HepG2 (cell line): Measurements from ENCODE around the gene ATXN7L3. TPM values are rescaled to one million over a fixed set of nuclear protein-coding genes. Genes with fewer than 3 reads are reported as not detected.

ENCODE experiments used
- ATAC-seq: fragments of 200-7000 bp; cut with Tn5 transposase; 3 replicates; pipeline ENCODE4 v1.9.1; 2020; ENCODE audit warnings: mild to moderate bottlenecking, moderate library complexity
- BruUV-seq: library from RNA; stranded (reverse); fragments of 400-500 nt; replicated peaks from 2 replicates; lab custom pipeline; 2021; lab: Mats Ljungman, UMichigan
- CTCF ChIA-PET: fragments of 300-600 bp; formaldehyde crosslinking; extraction: SDS; loops from one replicate; lab custom pipeline; 2021; ENCODE audit warnings: low total read pairs, inconsistent platforms, low intra/inter-chr PET ratio; lab: Yijun Ruan, JAX
- POLR2A ChIA-PET: fragments of 350-600 bp; sonication (Branson Sonifier 250); formaldehyde crosslinking; loops from one replicate; lab custom pipeline; 2020; ENCODE audit warnings: antibody characterized with exemption, inconsistent platforms; lab: Yijun Ruan, JAX
- DNase-seq: peaks from one replicate; pipeline ENCODE4 v3.0.0-alpha.2; 2015; ENCODE audit warnings: low spot score
- FAIRE-seq: peaks from 3 replicates; lab custom pipeline; 2011; peaks lifted over from hg19 to GRCh38; lab: Jason Lieb, UNC
- H2AFZ ChIP-seq: one replicate; pipeline ENCODE4 v1.6.1; 2011; ENCODE audit warnings: low read length, inconsistent platforms
- H3K27ac ChIP-seq: fragments of 300-600 bp; 3 replicates; pipeline ENCODE4 v1.8.0; 2011; ENCODE audit warnings: mixed run types, mild to moderate bottlenecking, mixed read lengths, low read length, inconsistent platforms; ENCODE audit not compliant: insufficient read depth; ENCODE audit errors: extremely low read length
- H3K27me3 ChIP-seq, 2 experiments: fragments of 200-600 bp in 1 of 2; 2 replicates in 1 of 2; 3 replicates in 1 of 2; pipeline versions ENCODE4 v1.6.0 to v1.8.0; 2011; ENCODE audit warnings: low read length in 2 of 2, mild to moderate bottlenecking in 2 of 2, moderate library complexity in 2 of 2, inconsistent platforms in 1 of 2; ENCODE audit not compliant: insufficient read depth in 2 of 2, control insufficient read depth in 1 of 2
- H3K36me3 ChIP-seq, 2 experiments: fragments of 200-600 bp in 1 of 2; replicated peaks in 1 of 2; 2 replicates in 1 of 2; 3 replicates in 1 of 2; pipeline versions ENCODE4 v1.5.1 to v1.8.0; 2011; ENCODE audit warnings: low read length in 2 of 2, inconsistent platforms in 1 of 2; ENCODE audit not compliant: insufficient read depth in 2 of 2, control insufficient read depth in 1 of 2
- H3K4me1 ChIP-seq: 2 replicates; pipeline ENCODE4 v1.5.1; 2012; ENCODE audit warnings: low read length, inconsistent platforms; ENCODE audit not compliant: insufficient read depth
- H3K4me2 ChIP-seq: 2 replicates; pipeline ENCODE4 v1.6.0; 2011; ENCODE audit warnings: low read depth, low read length, inconsistent platforms
- H3K4me3 ChIP-seq, 3 experiments: fragments of 200-600 bp in 1 of 3; sonication (generic), shearing (Covaris generic) in 1 of 3; replicated peaks in 1 of 3; 2 replicates each; pipeline ENCODE4 v1.5.1; 2011 to 2016; ENCODE audit warnings: low read length in 3 of 3, inconsistent platforms in 2 of 3, low read depth in 2 of 3, mild to moderate bottlenecking in 2 of 3, control low read depth in 1 of 3, mixed read lengths in 1 of 3; ENCODE audit not compliant: insufficient read depth in 1 of 3
- H3K79me2 ChIP-seq: one replicate; pipeline ENCODE4 v1.6.1; 2011; ENCODE audit warnings: low read length, inconsistent platforms; ENCODE audit not compliant: insufficient read depth
- H3K9ac ChIP-seq: 2 replicates; pipeline ENCODE4 v1.6.0; 2011; ENCODE audit warnings: mild to moderate bottlenecking, low read depth, low read length, inconsistent platforms; ENCODE audit not compliant: insufficient read depth
- H3K9me3 ChIP-seq: 2 replicates; pipeline ENCODE4 v1.5.1; 2012; ENCODE audit warnings: mild to moderate bottlenecking, low read length
- H4K20me1 ChIP-seq: 2 replicates; pipeline ENCODE4 v1.6.0; 2011; ENCODE audit warnings: inconsistent platforms, mild to moderate bottlenecking, low read length, moderate library complexity; ENCODE audit not compliant: insufficient read depth
- FOXO1 ChIP-seq: sonication (generic); formaldehyde crosslinking; IDR thresholded peaks from 2 replicates; pipeline ENCODE4 v1.4.0; 2020; ENCODE audit warnings: missing genetic modification reagents
- GATAD1 ChIP-seq: IDR thresholded peaks from 2 replicates; pipeline ENCODE4 v1.6.1; 2016; ENCODE audit warnings: missing genetic modification reagents, missing compliant biosample characterization
- IKZF4 ChIP-seq: sonication (generic); formaldehyde crosslinking; IDR thresholded peaks from 2 replicates; pipeline ENCODE4 v1.5.1; 2020; ENCODE audit warnings: borderline replicate concordance, mild to moderate bottlenecking, low read depth, missing genetic modification reagents; ENCODE audit errors: not compliant biosample characterization
- JDP2 ChIP-seq: sonication (generic); formaldehyde crosslinking; IDR thresholded peaks from 2 replicates; pipeline ENCODE4 v1.8.1; 2022; ENCODE audit warnings: missing genetic modification reagents, borderline replicate concordance
- KLF13 ChIP-seq: sonication (generic); formaldehyde crosslinking; IDR thresholded peaks from 2 replicates; pipeline ENCODE4 v1.4.0; 2020; ENCODE audit warnings: mild to moderate bottlenecking, missing genetic modification reagents
- SALL2 ChIP-seq: sonication (generic); formaldehyde crosslinking; IDR thresholded peaks from 2 replicates; pipeline ENCODE4 v1.8.1; 2023; ENCODE audit warnings: mild to moderate bottlenecking, missing genetic modification reagents, inconsistent platforms
- WIZ ChIP-seq: sonication (generic); formaldehyde crosslinking; IDR thresholded peaks from 2 replicates; pipeline ENCODE4 v1.5.1; 2020; ENCODE audit warnings: mild to moderate bottlenecking, missing genetic modification reagents
- ZBTB40 ChIP-seq, 2 experiments: fragments of 450-650 bp in 1 of 2; sonication (generic) in 1 of 2; formaldehyde crosslinking in 1 of 2; IDR thresholded peaks; 2 replicates each; pipeline versions ENCODE4 v1.6.1 to v1.8.0; 2016 to 2022; ENCODE audit warnings: antibody characterized with exemption in 1 of 2, mild to moderate bottlenecking in 1 of 2, missing genetic modification reagents in 1 of 2
- ZNF18 ChIP-seq: sonication (generic); formaldehyde crosslinking; IDR thresholded peaks from 2 replicates; pipeline ENCODE4 v1.8.0; 2022; ENCODE audit warnings: mild to moderate bottlenecking, missing genetic modification reagents; ENCODE audit not compliant: insufficient replicate concordance
- ZNF225 ChIP-seq: sonication (generic); formaldehyde crosslinking; IDR thresholded peaks from 2 replicates; pipeline ENCODE4 v1.4.0; 2020; ENCODE audit warnings: mild to moderate bottlenecking, missing genetic modification reagents
- ZNF33A ChIP-seq: sonication (generic); formaldehyde crosslinking; IDR thresholded peaks from 2 replicates; pipeline ENCODE4 v1.5.1; 2020; ENCODE audit warnings: missing genetic modification reagents, mild to moderate bottlenecking, moderate library complexity, borderline replicate concordance
- ZNF441 ChIP-seq: sonication (generic); formaldehyde crosslinking; IDR thresholded peaks from 2 replicates; pipeline ENCODE4 v1.7.0; 2021; ENCODE audit warnings: missing genetic modification reagents, borderline replicate concordance
- ZNF549 ChIP-seq: sonication (generic); formaldehyde crosslinking; IDR thresholded peaks from 2 replicates; pipeline ENCODE4 v1.5.0; 2020; ENCODE audit warnings: missing genetic modification reagents
- WGBS: methylation state at CpG from one replicate; pipeline ENCODE4 v1.1.6; 2017; ENCODE audit warnings: low lambda C conversion rate; 5-methylcytosine and 5-hydroxymethylcytosine counted together
- in situ Hi-C: cut with HindIII; loops from 2 replicates; pipeline ENCODE4 v1.10.0; 2017; ENCODE audit warnings: low pct_unique_long_range_greater_than_20kb; ENCODE audit not compliant: extremely low pct_ligation_motif_present
- intact Hi-C: fragments of 100-400 bp; cut with micrococcal nuclease; formaldehyde crosslinking; loops from one replicate; pipeline ENCODE4 v1.10.0; 2022; ENCODE audit not compliant: unreplicated experiment
- polyA plus RNA-seq, 8 experiments: library from polyadenylated mRNA; depleted of rRNA in 3 of 8; stranded (reverse) in 7 of 8; unstranded in 1 of 8; fragments of >200 nt; fragmentation: Illumina TruSeq in 4 of 8; extraction: Trizol in 4 of 8; gene quantifications; 2 replicates each; pipeline versions ENCODE4 v1.2.1 to v1.2.3, GENCODE V29; 2011 to 2016; ENCODE audit warnings: low read depth in 4 of 8, missing spikeins in 1 of 8, mixed read lengths in 1 of 8; ENCODE audit not compliant: insufficient read depth in 1 of 8
- total RNA-seq, 5 experiments: library from RNA; depleted of rRNA; stranded (reverse); fragments of >200 nt; fragmentation: Illumina TruSeq; extraction: Trizol; gene quantifications; 2 replicates each; pipeline ENCODE4 v1.2.3, GENCODE V29; 2016; ENCODE audit warnings: low read depth in 1 of 5

The ATXN7L3 gene
- total and polyA plus RNA-seq, 2 of the 13 experiments (the other 11 are each of a cell fraction or from before 2014, with no cell fraction given): 44.5 to 59.1 TPM

- DNase-seq (no peak), FAIRE-seq (no peak), ATAC-seq (no peak)
- Histone ChIP-seq H3K4me1 (peaks cover 27% of the 10 kb centered on the region), H3K36me3 (peaks cover 14 to 30% of the 10 kb centered on the region in 2 experiments), H2AFZ (no peak overlapping the region), H4K20me1 (no peaks in the 10 kb centered on the region), H3K9me3 (no peaks in the 10 kb centered on the region), H3K79me2 (peaks cover 9% of the 10 kb centered on the region), H3K4me3 (no peak overlapping the region), H3K27me3 (no peaks in the 10 kb centered on the region), H3K4me2 (no peak overlapping the region), H3K9ac (no peak overlapping the region), H3K27ac (no peak overlapping the region)
- in situ Hi-C loops (no loop called here), intact Hi-C loops (no loop called here)
- ChIA-PET CTCF (no interaction called here), POLR2A (interaction anchor here (0.5 to 1.3 kb wide), 2 partner anchors 24 to 61 kb away, joined by 3 read pairs; no protein-coding TSS in a partner anchor)
- WGBS: 92% methylated on average over 7 of the region's 7 CpGs
- no TSS peak for BruUV-seq
- TF ChIP-seq ZNF441 (no peak), ZBTB40 (IDR thresholded peaks at IDR 0.05) (no peak), ZBTB40 (CRISPR knock-in tag; IDR thresholded peaks at IDR 0.05) (no peak), ZNF18 (no peak), WIZ (CRISPR knock-in tag) (no peak), IKZF4 (CRISPR knock-in tag) (no peak), ZNF33A (CRISPR knock-in tag) (no peak), GATAD1 (no peak), ZNF549 (CRISPR knock-in tag) (no peak), SALL2 (CRISPR knock-in tag) (no peak), FOXO1 (CRISPR knock-in tag) (no peak), ZNF225 (CRISPR knock-in tag) (no peak), KLF13 (CRISPR knock-in tag) (no peak), JDP2 (no peak)
These were observed 54.5 kb downstream of the ATXN7L3 start for GRCh38 chr17:44144966-44145739.
